ENCODE data around the gene TBX19. TPM values are rescaled to one million over a fixed set of nuclear protein-coding genes. Genes with fewer than 3 reads are reported as not detected.

The TBX19 gene
- total RNA-seq, 4 donors from 2014 or later: 0.45 to 2.8 (median 1.4) TPM

GRCh38 chr1:168273575-168273974 is 7.1 kb upstream of the TBX19 start:
- Histone ChIP-seq H3K27ac (no peak overlapping the region), H3K4me3 (no peak overlapping the region), H3K9me3 (peaks cover 0 to 6% (median 0%) of the 10 kb centered on the region in 3 donors), H3K36me3 (no peaks in the 10 kb centered on the region), H3K4me1 (no peaks in the 10 kb centered on the region), H3K27me3 (no peaks in the 10 kb centered on the region)
- TF ChIP-seq EP300 (IDR thresholded peaks at IDR 0.05) (no peak), POLR2A (IDR thresholded peaks at IDR 0.05) (no peak), POLR2AphosphoS5 (IDR thresholded peaks at IDR 0.05) (no peak)
- TF ChIP-seq, protein P1, sequence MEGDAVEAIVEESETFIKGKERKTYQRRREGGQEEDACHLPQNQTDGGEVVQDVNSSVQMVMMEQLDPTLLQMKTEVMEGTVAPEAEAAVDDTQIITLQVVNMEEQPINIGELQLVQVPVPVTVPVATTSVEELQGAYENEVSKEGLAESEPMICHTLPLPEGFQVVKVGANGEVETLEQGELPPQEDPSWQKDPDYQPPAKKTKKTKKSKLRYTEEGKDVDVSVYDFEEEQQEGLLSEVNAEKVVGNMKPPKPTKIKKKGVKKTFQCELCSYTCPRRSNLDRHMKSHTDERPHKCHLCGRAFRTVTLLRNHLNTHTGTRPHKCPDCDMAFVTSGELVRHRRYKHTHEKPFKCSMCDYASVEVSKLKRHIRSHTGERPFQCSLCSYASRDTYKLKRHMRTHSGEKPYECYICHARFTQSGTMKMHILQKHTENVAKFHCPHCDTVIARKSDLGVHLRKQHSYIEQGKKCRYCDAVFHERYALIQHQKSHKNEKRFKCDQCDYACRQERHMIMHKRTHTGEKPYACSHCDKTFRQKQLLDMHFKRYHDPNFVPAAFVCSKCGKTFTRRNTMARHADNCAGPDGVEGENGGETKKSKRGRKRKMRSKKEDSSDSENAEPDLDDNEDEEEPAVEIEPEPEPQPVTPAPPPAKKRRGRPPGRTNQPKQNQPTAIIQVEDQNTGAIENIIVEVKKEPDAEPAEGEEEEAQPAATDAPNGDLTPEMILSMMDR (IDR thresholded peaks at IDR 0.05): no peak
- ATAC-seq: no peak
- WGBS, 2 donors (ENCODE audit: low coverage in 1 of 2): 55 to 90% methylated on average over 1 of the region's 1 CpG

DNA sequence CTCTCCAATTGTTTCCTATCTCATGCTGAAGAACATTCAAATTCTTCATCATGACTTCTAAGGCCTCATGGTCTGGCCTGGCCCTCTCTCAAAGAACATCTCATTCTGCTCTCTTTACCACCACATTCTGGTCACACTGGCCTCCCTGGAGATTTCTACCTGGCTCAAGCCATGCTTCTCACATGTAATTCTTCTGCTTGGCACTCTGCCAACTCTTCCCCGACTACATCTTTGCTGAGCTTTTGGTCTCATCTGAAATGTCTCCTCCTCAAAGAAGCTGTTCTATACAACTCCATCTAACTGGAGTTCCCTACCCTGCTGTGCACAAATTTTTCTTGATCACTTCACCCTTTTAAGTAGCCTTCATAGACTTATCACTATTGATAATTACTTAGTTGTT is 1.4 kb upstream of the TBX19 start:
- Histone ChIP-seq H3K36me3 (no peaks in the 10 kb centered on the region), H3K27me3 (no peaks in the 10 kb centered on the region), H3K4me1 (peaks cover 0 to 5% (median 5%) of the 10 kb centered on the region in 3 donors), H3K9me3 (peaks cover 0 to 6% (median 0%) of the 10 kb centered on the region in 3 donors), H3K27ac (no peak overlapping the region), H3K4me3 (no peak overlapping the region)
- WGBS, 2 donors (ENCODE audit: low coverage in 1 of 2): 90% methylated on average over 1 of the region's 1 CpG; no CpG with 5 or more reads in 1 of the 2 donors
- no peak for ATAC-seq
- TF ChIP-seq EP300 (IDR thresholded peaks at IDR 0.05) (no peak), POLR2A (IDR thresholded peaks at IDR 0.05) (no peak), POLR2AphosphoS5 (IDR thresholded peaks at IDR 0.05) (no peak)
- TF ChIP-seq, protein P1 (IDR thresholded peaks at IDR 0.05): no peak

- Histone ChIP-seq H3K4me1 (peaks cover 0 to 5% (median 5%) of the 10 kb centered on the region in 3 donors), H3K27ac (no peak overlapping the region), H3K9me3 (peaks cover 0 to 4% (median 0%) of the 10 kb centered on the region in 3 donors), H3K36me3 (no peaks in the 10 kb centered on the region), H3K4me3 (no peak overlapping the region), H3K27me3 (no peaks in the 10 kb centered on the region)
- TF ChIP-seq EP300 (IDR thresholded peaks at IDR 0.05): no peak
- TF ChIP-seq POLR2AphosphoS5 (IDR thresholded peaks at IDR 0.05): no peak
- no peak for ATAC-seq
- 86 to 87% methylated on average over 11 of the region's 11 CpGs for WGBS, 2 donors (ENCODE audit: low coverage in 1 of 2)
Observed at GRCh38 chr1:168281603-168282325, 1.1 kb downstream of the TBX19 start.

GRCh38 chr1:168285521-168285790 is 4.8 kb downstream of the TBX19 start:
- Histone ChIP-seq H3K4me1 (no peaks in the 10 kb centered on the region), H3K27ac (no peak overlapping the region), H3K9me3 (no peaks in the 10 kb centered on the region), H3K4me3 (no peak overlapping the region), H3K27me3 (no peaks in the 10 kb centered on the region), H3K36me3 (no peaks in the 10 kb centered on the region)
- ATAC-seq: no peak
- TF ChIP-seq EP300 (IDR thresholded peaks at IDR 0.05) (no peak), POLR2AphosphoS5 (IDR thresholded peaks at IDR 0.05) (no peak), POLR2A (IDR thresholded peaks at IDR 0.05) (no peak)
- TF ChIP-seq, protein P1 (IDR thresholded peaks at IDR 0.05): no peak

GRCh38 chr1:168285971-168286927 is 5.6 kb downstream of the TBX19 start:
- no peaks in the 10 kb centered on the region for H3K9me3 ChIP-seq
- H3K27ac ChIP-seq: no peak overlapping the region
- H3K27me3 ChIP-seq: no peaks in the 10 kb centered on the region
- H3K4me1 ChIP-seq: no peaks in the 10 kb centered on the region
- no peak overlapping the region for H3K4me3 ChIP-seq
- WGBS, 2 donors (ENCODE audit: low coverage in 1 of 2): 87 to 96% methylated on average over 4 of the region's 4 CpGs
- TF ChIP-seq, protein P1 (IDR thresholded peaks at IDR 0.05): no peak
- no peak for TF ChIP-seq POLR2A (IDR thresholded peaks at IDR 0.05)
- TF ChIP-seq EP300 (IDR thresholded peaks at IDR 0.05): no peak
- TF ChIP-seq POLR2AphosphoS5 (IDR thresholded peaks at IDR 0.05): no peak
- H3K36me3 ChIP-seq: no peaks in the 10 kb centered on the region
- no peak for ATAC-seq

Measured in gastroesophageal sphincter (tissue), 4 donors.